GF-D8 (cell line): Measurements from ENCODE around the gene AFTPH.
"Not testable (repeated sequence)": the region's sequence is repeated elsewhere in the genome, so short reads cannot be mapped to it uniquely, and the experiment has no call there.

Experiments used
- DNase-seq: peaks from one replicate; lab custom pipeline; 2025; lab: John Stamatoyannopoulos, UW

The AFTPH gene

GRCh38 chr2:64493788-64494187, 30.3 kb upstream of the AFTPH start:
- DNase-seq: no peak

- DNase-seq: no peak
Observed at GRCh38 chr2:64498438-64498837, 25.7 kb upstream of the AFTPH start.

- DNase-seq: no peak
Observed at GRCh38 chr2:64500549-64500948, 23.6 kb upstream of the AFTPH start.

GRCh38 chr2:64501946-64502345, 22.2 kb upstream of the AFTPH start:
- DNase-seq: no peak

GRCh38 chr2:64502860-64503259, 21.3 kb upstream of the AFTPH start:
- no peak for DNase-seq

GRCh38 chr2:64504774-64505720, 19.1 kb upstream of the AFTPH start:
- DNase-seq: no peak

- no peak for DNase-seq
Observed at GRCh38 chr2:64506686-64507085, 17.4 kb upstream of the AFTPH start.

GRCh38 chr2:64514008-64514407, 10.1 kb upstream of the AFTPH start:
- DNase-seq: no peak

- no peak for DNase-seq
Observed at GRCh38 chr2:64515086-64515485, 9.0 kb upstream of the AFTPH start.

- no peak for DNase-seq
Observed at GRCh38 chr2:64516651-64517510, 7.2 kb upstream of the AFTPH start.

- DNase-seq: no peak
Observed at GRCh38 chr2:64517511-64517884, 6.6 kb upstream of the AFTPH start.

GRCh38 chr2:64522843-64523428, 1.2 kb upstream of the AFTPH start:
- DNase-seq: peak; percentile 60

- no peak for DNase-seq
Observed at GRCh38 chr2:64524604-64525316, 632 bp downstream of the AFTPH start.

GRCh38 chr2:64525317-64525613, 1.1 kb downstream of the AFTPH start:
- no peak for DNase-seq

- DNase-seq: no peak
Observed at GRCh38 chr2:64526034-64526433, 1.9 kb downstream of the AFTPH start.

- DNase-seq: not testable (repeated sequence)
Observed at GRCh38 chr2:64530946-64531345, 6.8 kb downstream of the AFTPH start.

- no peak for DNase-seq
Observed at GRCh38 chr2:64532030-64532429, 7.9 kb downstream of the AFTPH start.

- DNase-seq: no peak
Observed at GRCh38 chr2:64533882-64534281, 9.8 kb downstream of the AFTPH start.

- no peak for DNase-seq
Observed at GRCh38 chr2:64534363-64534762, 10.2 kb downstream of the AFTPH start.

- DNase-seq: no peak
Observed at GRCh38 chr2:64535024-64535423, 10.9 kb downstream of the AFTPH start.

GRCh38 chr2:64537991-64538390, 13.9 kb downstream of the AFTPH start:
- no peak for DNase-seq

- no peak for DNase-seq
Observed at GRCh38 chr2:64538764-64539433, 14.8 kb downstream of the AFTPH start.
